ENCODE data around the gene CAPN1. TPM values are rescaled to one million over a fixed set of nuclear protein-coding genes. Genes with fewer than 3 reads are reported as not detected.
A peak's percentile ranks its signal among the peaks of the same experiment; 100 is the strongest.

CAPN1 gene
- total RNA-seq, 1 donor from 2014 or later = 225 TPM

GRCh38 chr11:65217441-65218423 lies 36.0 kb downstream of the CAPN1 start:
- H3K27ac Mint-ChIP-seq = peak overlapping the region; percentile 64
- peaks cover 21% of the 10 kb centered on the region for H3K4me1 Mint-ChIP-seq (ENCODE audit: unreplicated experiment)
- TF ChIP-seq CTCF (conservative IDR thresholded peaks at IDR 0.05) = no peak
- H3K9me3 Mint-ChIP-seq = no peaks in the 10 kb centered on the region
- H3K36me3 Mint-ChIP-seq = peaks cover 5% of the 10 kb centered on the region
- H3K27me3 Mint-ChIP-seq = no peaks in the 10 kb centered on the region
- H3K4me3 Mint-ChIP-seq = no peak overlapping the region
- DNase-seq (ENCODE audit: extremely low spot score, unreplicated experiment) = no peak

DNA sequence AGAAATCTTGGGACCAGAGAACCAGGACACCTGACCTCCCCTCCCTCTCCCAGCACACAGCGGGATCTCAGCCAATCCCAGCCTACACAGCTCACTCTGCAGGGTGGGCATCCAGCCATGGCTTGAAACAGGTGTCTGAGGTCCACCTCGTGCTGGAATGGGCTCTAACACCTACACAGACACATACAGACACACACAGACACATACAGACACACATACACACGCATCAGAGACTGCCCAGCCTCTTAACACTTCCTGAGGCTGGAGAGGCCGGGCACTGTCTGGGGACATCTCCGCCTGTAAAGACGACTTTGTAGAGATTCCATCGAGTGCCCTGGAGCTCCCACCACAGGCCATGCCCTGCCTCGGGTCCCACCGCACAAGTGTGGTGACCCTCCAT lies 36.7 kb downstream of the CAPN1 start:
- Mint-ChIP-seq H3K27me3 (no peaks in the 10 kb centered on the region), H3K4me3 (no peak overlapping the region), H3K9me3 (no peaks in the 10 kb centered on the region), H3K36me3 (peaks cover 5% of the 10 kb centered on the region), H3K4me1 (ENCODE audit: unreplicated experiment) (peaks cover 19% of the 10 kb centered on the region), H3K27ac (peak overlapping the region; percentile 64)
- no peak for TF ChIP-seq CTCF (conservative IDR thresholded peaks at IDR 0.05)
- no peak for DNase-seq (ENCODE audit: extremely low spot score, unreplicated experiment)

DNA sequence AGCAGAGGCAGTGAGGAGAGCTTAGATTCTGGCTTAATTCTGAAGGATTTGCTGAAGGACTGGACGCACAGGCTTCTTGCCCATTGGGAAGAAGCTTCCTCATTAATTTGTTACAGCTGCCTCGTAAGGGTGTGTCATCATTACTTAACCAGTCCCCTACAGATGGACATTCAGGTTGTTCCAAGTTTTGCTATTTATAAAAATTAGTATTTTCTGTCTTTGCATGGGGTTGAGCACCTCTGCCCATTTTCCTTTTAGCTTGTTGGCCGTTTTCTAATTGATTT lies 38.1 kb downstream of the CAPN1 start:
- H3K27ac Mint-ChIP-seq = peak overlapping the region; percentile 52
- peaks cover 14% of the 10 kb centered on the region for H3K4me1 Mint-ChIP-seq (ENCODE audit: unreplicated experiment)
- no peaks in the 10 kb centered on the region for H3K9me3 Mint-ChIP-seq
- no peak for TF ChIP-seq CTCF (conservative IDR thresholded peaks at IDR 0.05)
- no peak for DNase-seq (ENCODE audit: extremely low spot score, unreplicated experiment)
- no peak overlapping the region for H3K4me3 Mint-ChIP-seq
- peaks cover 5% of the 10 kb centered on the region for H3K36me3 Mint-ChIP-seq
- H3K27me3 Mint-ChIP-seq = no peaks in the 10 kb centered on the region

- no peak for TF ChIP-seq CTCF (conservative IDR thresholded peaks at IDR 0.05)
- H3K27ac Mint-ChIP-seq = no peak overlapping the region
- peaks cover 14% of the 10 kb centered on the region for H3K4me1 Mint-ChIP-seq (ENCODE audit: unreplicated experiment)
- H3K36me3 Mint-ChIP-seq = no peaks in the 10 kb centered on the region
- peaks cover 3% of the 10 kb centered on the region for H3K27me3 Mint-ChIP-seq
- no peaks in the 10 kb centered on the region for H3K9me3 Mint-ChIP-seq
- DNase-seq (ENCODE audit: extremely low spot score, unreplicated experiment) = no peak
- H3K4me3 Mint-ChIP-seq = no peak overlapping the region
Measured at GRCh38 chr11:65221026-65221425, 39.3 kb downstream of the CAPN1 start.

- no peak for DNase-seq (ENCODE audit: extremely low spot score, unreplicated experiment)
- Mint-ChIP-seq H3K9me3 (no peaks in the 10 kb centered on the region), H3K27me3 (peaks cover 7% of the 10 kb centered on the region), H3K4me3 (no peak overlapping the region), H3K36me3 (peaks cover 3% of the 10 kb centered on the region), H3K27ac (no peak overlapping the region), H3K4me1 (ENCODE audit: unreplicated experiment) (peaks cover 14% of the 10 kb centered on the region)
- no peak for TF ChIP-seq CTCF (conservative IDR thresholded peaks at IDR 0.05)
Measured at GRCh38 chr11:65223011-65223410, 41.3 kb downstream of the CAPN1 start.
